Measurements from ENCODE around the gene ELOVL6. TPM values are rescaled to one million over a fixed set of nuclear protein-coding genes. Genes with fewer than 3 reads are reported as not detected.

Gene ELOVL6
- total and polyA plus RNA-seq, 9 of the 15 experiments (the other 6 are each of a cell fraction or from before 2014, with no cell fraction given): 18.3 to 82.6 (median 46.0) TPM

GRCh38 chr4:110099638-110100037 is 98.8 kb downstream of the ELOVL6 start:
- Histone ChIP-seq H3K4me1 (replicated peaks in 1 of 2; ENCODE audit: control insufficient read depth in 2 of 2, insufficient read depth in 2 of 2, low read length in 2 of 2) (no peaks in the 10 kb centered on the region), H3K4me3 (no peak overlapping the region), H3K4me2 (ENCODE audit: insufficient read depth, low read length) (no peak overlapping the region), H4K20me1 (replicated peaks; ENCODE audit: control insufficient read depth, insufficient read depth, low read length) (no peaks in the 10 kb centered on the region), H3K27me3 (ENCODE audit: control insufficient read depth in 2 of 2, insufficient read depth in 2 of 2, low read length in 2 of 2) (no peaks in the 10 kb centered on the region), H3K9me3 (replicated peaks; ENCODE audit: control insufficient read depth, insufficient read depth, low read depth, low read length) (no peaks in the 10 kb centered on the region), H3K27ac (ENCODE audit: extremely low read depth, low read depth, low read length) (no peak overlapping the region), H3K9ac (ENCODE audit: insufficient read depth in 1 of 2, low read depth in 2 of 2, low read length in 2 of 2) (no peak overlapping the region), H3K36me3 (ENCODE audit: control insufficient read depth, insufficient read depth, low read length) (peaks cover 19% of the 10 kb centered on the region), H3K9me1 (ENCODE audit: control insufficient read depth, insufficient read depth, low read length) (no peaks in the 10 kb centered on the region), H3K79me2 (ENCODE audit: control insufficient read depth, insufficient read depth, low read length) (0 out of 3 replicates have a peak, but pooled peaks cover 3% of the 10 kb centered on the region), H2AFZ (ENCODE audit: low read depth, low read length) (no peak overlapping the region)
- CTCF ChIA-PET (ENCODE audit: low intra/inter-chr PET ratio): no interaction called here
- no peak for TF ChIP-seq GABPB2 (CRISPR knock-in tag; conservative IDR thresholded peaks at IDR 0.05)
- TF ChIP-seq PBX2 (CRISPR knock-in tag; IDR thresholded peaks at IDR 0.05; ENCODE audit: low read depth): no peak
- TF ChIP-seq PBX2 (tag; conservative IDR thresholded peaks at IDR 0.05; ENCODE audit: low read depth): no peak
- TF ChIP-seq MGA (IDR thresholded peaks at IDR 0.05): no peak
- no peak for TF ChIP-seq ZNF121 (CRISPR knock-in tag; conservative IDR thresholded peaks at IDR 0.05)
- TF ChIP-seq ZNF354B (CRISPR knock-in tag; IDR thresholded peaks at IDR 0.05): no peak
- intact Hi-C loops (cut with micrococcal nuclease) (no loop called here), in situ Hi-C loops (cut with MboI) (no loop called here)
- no TSS peak for BruUV-seq (replicated peaks)
- ATAC-seq (no peak), DNase-seq (ENCODE audit: extremely low read depth in 1 of 4, low spot score in 3 of 4) (no peak), FAIRE-seq (no peak)
- POLR2A ChIA-PET: no interaction called here
